Stimulated activated CD4-positive, alpha-beta T cell treated with anti-CD3 and anti-CD28 coated beads, Interleukin-15, amount 100 ng/mL, for 1 hour (primary cell): ENCODE data around the gene DAND5.
A peak's percentile ranks its signal among the peaks of the same experiment; 100 is the strongest.
"Not testable (repeated sequence)": the region's sequence is repeated elsewhere in the genome, so short reads cannot be mapped to it uniquely, and the experiment has no call there.

ENCODE experiments used
- DNase-seq, 2 donors: peaks; one replicate each; pipeline ENCODE4 v3.0.0-alpha.2; 2020; ENCODE audit warnings: low read depth in 1 of 2, low spot score in 1 of 2

DAND5 gene

DNA sequence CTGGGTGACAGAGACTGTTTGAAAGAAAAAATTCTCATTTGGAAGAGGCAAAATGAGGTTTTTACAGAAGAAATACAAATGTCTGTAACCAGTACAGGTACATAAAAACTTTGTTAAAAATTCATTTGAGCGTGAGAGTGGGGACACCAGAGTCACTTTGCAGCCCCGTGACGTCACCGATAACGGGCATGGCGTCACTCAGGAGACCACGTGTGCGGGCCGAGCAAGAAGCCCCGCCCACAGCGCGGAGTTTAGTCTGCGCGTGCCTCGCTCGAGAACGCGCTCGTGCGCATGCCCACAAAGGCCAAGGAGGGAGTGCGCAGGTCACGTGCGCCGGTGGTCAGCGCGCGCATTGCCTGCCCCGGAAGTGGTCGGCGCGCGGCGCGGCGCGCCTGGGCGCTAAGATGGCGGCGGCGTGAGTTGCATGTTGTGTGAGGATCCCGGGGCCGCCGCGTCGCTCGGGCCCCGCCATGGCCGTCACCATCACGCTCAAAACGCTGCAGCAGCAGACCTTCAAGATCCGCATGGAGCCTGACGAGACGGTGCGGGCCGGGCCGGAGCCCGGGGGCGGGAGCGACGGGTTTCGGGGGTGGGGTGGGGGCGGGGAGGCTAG lies 23.8 kb upstream of the DAND5 start, which contains the start of gene RAD23A:
Gene RAD23A (plus strand): TSS at position 384 of the 613 bp plus-strand sequence. CDS start 87 bp downstream, at position 471.
- DNase-seq, result peak; percentile 95 to 98

DNA sequence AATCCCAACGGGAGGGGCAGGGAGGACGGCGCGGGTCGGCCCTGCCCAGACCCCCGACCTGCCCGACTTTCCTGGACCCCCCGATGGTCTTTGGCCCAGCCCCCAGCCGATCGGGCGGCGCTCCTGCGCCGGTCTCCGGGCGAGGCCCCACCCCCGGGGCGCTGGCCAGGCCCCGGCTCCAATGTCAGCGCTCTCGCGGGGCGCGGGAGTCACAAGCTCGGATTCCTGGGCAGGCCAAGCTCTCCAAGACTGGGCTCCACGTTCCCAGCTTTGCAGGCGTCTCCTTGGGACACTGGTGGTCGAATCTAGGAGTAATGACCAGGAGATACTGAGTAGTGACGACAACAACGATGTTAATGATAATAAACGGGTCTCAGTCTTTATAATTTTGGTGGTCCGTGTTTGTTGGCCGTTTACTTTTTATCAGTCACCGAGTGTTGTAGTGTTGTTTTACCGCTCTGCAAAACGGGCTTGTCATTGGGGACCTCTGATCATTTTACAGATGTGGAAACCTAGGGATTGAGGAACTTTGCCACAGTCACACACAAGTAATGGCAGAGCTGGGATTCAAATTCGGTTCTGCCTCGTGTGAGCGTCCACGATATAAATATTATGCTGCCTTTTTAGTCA lies 23.2 kb upstream of the DAND5 start:
- peak; percentile 20 to 42 for DNase-seq

DNA sequence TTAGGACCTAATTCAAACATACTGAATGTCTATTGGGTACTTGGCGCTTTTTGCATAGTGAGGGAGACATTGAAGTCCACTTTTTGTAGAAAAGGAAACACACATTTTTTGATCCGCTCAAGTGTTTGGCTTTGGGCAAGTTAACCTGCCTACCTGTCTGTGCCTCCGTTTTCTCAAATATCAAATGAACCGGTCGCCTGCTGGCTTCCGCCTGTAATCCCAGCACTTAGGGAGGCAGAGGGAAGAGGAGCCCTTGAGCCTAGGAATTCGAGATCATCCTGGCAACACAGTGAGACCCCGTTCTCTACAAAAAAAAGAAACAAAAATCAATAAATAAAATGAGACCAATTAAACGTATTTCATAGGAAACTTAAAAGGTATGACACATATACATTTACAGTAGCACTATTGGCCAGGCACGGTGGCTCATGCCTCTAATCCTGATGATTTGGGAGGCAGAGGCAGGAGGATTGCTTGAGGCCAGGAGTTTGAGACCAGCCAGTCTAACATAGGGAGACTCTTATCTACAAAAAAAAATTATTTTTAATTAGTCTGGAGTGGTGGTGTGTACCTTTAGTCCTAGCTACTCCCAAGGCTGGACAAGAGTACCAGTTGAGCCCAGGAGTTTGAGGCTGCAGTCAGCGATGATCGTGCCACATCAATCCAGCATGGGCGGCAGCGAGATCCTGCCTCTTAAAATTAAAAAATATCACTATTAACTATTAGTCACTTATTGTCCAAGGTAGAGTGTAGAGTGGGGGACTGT lies 22.5 kb upstream of the DAND5 start:
- no peak for DNase-seq

DNA sequence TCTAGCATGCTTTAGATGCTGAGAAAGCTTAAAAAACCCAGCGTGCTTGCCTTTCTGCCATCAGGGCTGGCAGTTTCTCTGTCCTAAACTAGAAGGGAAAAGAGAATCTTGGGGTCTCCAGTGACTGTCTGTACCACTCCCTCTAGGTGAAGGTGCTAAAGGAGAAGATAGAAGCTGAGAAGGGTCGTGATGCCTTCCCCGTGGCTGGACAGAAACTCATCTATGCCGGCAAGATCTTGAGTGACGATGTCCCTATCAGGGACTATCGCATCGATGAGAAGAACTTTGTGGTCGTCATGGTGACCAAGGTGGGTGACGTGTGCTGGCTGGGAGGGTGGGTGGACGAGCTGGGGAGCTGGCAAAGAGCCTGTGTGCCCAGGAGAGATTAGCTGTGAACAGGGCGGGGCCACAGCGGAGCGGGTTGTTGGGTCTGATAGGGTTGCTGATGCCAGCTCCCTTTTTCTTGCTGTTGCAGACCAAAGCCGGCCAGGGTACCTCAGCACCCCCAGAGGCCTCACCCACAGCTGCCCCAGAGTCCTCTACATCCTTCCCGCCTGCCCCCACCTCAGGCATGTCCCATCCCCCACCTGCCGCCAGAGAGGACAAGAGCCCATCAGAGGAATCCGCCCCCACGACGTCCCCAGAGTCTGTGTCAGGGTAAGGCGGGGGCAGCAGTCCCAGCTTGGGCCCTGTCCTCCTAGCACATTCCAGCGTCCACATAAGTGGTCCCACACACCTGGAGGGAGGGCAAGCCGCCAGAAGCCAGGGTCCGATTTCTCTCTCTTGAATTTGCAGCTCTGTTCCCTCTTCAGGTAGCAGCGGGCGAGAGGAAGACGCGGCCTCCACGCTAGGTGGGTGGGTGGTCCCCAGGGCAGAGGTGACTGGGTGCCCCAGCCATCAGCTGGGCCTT lies 21.4 kb upstream of the DAND5 start:
- DNase-seq, result no peak

DNA sequence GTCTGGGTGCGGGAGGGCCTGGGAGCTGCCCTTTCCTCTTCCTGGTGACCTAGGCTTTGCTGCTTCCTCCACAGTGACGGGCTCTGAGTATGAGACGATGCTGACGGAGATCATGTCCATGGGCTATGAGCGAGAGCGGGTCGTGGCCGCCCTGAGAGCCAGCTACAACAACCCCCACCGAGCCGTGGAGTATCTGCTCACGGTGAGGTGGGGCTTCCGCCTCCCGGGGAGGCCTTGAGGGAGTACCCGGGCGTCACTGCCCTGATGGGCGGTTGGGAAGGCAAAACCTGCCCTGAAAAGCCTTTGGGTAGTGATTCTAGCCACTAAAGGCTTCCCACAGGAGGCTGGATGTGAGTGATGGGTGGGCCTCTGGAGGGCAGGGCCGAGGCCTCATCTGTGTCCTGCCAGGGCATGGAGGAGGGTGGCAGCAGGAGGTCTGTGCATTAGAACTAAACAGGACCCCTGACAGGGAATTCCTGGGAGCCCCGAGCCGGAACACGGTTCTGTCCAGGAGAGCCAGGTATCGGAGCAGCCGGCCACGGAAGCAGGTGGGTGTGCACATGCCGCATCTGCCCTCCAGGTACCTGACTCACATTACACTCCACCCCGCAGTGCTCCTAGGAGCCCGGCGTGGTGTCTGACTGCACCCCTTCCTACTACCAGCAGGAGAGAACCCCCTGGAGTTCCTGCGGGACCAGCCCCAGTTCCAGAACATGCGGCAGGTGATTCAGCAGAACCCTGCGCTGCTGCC lies 20.6 kb upstream of the DAND5 start:
- DNase-seq, result no peak

DNA sequence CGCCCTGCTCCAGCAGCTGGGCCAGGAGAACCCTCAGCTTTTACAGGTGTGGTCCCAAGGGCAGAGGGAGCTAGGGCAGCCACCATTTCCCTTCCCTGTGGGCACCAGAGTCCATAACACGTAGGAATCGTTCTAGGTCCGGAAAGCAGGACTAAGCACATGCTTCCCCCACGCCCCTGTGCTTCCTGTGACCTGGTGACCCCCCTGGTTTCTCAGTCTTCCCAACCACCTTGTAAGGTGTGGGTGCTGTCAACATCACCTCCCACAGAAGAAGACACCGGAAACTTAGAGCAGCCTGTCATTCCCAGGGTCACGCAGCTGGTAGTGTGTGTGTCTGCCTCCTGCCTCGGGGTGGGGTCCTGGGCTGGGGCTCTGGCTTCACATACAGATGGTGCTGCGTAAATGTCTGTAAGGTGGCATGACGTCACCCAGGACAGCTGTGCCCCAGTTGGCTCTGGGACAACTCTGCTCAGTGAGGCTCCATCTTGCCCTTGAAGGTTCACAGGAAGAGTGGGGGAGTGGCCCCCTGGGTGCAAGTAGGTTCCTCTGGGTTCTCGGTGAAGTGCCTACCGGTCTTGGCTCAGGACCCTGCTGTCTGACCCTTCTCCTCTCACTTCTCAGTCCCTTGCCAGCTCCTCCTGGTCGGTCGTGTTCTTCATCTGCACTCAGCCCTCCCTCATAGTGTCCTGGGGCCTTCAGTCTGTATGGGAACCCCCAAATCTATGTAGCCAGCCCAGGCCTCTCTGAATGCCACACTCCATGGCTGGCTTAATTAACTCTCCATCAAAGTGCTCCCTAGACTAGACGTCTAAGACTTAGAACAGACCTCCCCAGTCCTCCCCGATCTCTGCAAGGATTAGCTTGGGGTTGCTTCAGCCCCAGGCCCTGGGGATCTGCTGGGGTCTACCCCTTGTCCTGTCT lies 19.8 kb upstream of the DAND5 start:
- DNase-seq, result no peak

DNA sequence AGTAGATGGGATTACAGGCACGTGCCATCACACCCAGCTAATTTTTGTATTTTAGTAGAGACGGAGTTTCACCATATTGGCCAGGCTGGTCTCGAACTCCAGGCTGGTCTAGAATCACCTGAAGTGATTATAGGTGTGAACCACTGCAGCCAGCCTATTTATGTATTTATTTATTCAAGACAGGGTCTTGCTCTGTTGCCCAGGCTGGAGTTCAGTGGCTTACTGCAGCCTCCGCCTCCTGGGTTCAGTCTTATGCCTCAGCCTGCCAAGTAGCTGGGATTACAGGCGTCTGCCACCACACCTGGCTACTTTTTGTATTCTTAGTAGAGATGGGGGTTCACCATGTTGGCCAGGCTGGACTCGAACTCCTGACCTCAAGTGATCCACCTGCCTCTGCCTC lies 17.3 kb upstream of the DAND5 start:
- DNase-seq, result not testable (repeated sequence)

DNA sequence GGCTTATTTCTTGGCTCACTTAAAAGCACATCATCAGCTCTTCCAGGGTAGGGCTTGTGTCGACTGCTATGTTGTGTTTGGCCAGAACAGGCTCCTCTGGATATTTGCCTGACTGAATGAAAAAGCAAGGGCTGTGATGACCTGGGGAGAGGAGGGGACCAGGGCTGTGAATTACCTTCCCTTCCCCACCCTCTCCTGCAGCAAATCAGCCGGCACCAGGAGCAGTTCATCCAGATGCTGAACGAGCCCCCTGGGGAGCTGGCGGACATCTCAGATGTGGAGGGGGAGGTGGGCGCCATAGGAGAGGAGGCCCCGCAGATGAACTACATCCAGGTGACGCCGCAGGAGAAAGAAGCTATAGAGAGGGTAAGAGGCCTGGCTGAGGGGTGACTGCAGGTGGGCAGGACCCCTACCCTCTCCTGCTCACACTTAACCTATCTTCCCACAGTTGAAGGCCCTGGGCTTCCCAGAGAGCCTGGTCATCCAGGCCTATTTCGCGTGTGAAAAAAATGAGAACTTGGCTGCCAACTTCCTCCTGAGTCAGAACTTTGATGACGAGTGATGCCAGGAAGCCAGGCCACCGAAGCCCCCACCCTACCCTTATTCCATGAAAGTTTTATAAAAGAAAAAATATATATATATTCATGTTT lies 16.8 kb upstream of the DAND5 start:
- no peak for DNase-seq

DNA sequence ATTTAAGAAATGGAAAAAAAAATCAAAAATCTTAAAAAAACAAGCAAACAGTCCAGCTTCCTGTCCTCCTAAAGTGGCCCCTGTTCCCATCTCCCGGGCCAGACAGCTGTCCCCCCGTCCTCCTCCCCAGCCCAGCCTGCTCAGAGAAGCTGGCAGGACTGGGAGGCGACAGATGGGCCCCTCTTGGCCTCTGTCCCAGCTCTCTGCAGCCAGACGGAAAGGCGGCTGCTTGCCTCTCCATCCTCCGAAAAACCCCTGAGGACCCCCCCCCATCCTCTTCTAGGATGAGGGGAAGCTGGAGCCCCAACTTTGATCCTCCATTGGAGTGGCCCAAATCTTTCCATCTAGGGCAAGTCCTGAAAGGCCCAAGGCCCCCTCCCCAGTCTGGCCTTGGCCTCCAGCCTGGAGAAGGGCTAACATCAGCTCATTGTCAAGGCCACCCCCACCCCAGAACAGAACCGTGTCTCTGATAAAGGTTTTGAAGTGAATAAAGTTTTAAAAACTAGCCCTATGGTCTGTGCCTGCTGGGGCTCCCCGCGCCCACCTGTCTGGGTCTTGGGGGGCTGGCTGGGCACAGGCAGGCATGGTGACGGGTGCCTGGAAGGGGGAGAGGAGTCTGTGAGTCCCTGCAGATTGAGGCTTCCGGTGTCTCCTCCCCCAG lies 16.1 kb upstream of the DAND5 start:
- no peak for DNase-seq

DNA sequence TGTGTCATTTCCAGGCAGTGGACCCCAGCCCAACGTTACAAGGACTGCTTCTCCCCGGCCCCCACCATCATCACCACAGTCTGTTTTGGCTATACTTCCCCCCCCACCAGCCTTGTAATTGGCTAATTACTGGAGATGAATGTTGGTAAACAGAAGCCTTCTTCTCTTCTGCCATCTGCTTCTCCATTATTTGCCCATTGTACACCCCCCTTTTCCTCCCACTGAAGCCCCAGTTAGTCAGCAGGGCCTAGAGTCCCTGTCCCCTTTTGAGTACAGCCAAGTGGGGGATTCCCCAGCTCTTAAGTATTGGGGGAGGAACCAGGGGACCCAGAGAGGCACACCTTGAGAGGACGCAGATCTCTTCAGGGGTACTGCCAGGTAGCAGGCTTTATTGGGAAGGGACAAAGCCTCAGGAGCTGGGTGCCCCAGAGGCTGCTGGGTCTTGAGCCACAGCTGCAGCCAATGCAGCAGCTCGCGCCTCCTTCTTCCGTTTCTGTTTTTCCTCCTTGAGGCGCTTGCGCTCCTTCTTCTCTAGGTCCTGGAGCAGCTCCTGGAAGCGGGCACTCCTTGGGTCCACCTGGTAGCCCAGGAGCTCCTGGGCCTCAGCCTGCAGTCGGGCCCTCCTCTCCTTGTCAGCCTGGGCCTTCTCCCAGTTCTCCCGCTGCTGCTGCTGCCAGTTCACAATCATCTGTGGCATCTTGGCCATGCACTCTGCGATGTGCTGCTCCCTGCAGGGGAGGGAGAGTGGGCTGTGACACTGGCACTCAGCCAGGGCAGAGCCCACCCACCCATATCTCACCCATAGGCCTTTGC lies 15.4 kb upstream of the DAND5 start:
- DNase-seq, result no peak

DNA sequence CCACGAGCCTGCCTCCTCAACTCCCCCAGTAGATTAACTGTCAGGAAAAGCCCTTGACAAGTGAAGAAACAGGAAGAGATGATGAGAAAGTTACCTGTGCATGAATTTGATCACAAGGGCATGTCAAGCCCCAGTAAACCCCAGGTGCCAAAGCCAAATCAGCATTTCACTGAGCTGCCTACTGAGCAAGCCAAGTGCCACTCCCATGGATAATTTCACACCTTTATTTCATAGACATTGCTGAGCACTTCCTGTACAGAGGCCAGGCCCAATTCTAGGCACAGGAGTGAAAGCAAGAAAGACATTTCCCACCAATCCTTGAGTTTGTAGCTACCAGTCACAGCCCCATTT lies 14.8 kb upstream of the DAND5 start:
- no peak for DNase-seq

DNA sequence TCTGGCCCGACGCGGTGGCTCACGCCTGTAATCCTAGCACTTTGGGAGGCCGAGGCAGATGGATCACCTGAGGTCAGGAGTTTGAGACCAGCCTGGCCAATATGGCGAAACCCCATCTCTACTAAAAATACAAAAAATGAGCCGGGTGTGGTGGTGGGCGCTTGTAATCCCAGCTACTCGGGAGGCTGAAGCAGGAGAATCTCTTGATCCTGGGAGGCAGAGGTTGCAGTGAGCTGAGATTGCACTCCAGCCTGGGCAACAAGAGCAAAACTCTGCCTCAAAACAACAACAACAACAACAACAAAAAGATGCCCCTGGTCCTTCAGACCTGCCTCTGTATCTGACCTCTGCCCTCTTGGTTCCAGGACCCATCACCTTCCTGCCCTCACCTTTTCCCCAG lies 13.8 kb upstream of the DAND5 start:
- DNase-seq, result not testable (repeated sequence)

DNA sequence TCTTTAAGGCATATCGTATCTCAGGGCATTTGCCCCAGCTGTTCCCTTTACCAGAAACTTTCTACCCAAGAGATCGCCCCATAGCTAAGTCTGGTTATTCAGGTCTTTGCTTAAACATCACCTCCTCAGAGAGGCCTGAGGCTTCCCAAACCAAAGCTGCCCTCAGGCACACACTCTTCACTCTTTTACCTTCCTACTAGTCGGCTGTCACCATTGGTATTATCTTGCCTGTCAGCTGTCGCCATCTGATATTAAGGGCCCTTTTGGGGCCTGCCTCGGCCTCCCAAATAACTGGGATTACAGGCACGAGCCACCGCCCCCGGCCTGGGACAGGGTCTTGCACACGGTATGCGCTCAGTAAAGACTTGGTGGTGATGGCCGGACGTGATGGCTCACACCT lies 13.4 kb upstream of the DAND5 start:
- DNase-seq, result no peak

DNA sequence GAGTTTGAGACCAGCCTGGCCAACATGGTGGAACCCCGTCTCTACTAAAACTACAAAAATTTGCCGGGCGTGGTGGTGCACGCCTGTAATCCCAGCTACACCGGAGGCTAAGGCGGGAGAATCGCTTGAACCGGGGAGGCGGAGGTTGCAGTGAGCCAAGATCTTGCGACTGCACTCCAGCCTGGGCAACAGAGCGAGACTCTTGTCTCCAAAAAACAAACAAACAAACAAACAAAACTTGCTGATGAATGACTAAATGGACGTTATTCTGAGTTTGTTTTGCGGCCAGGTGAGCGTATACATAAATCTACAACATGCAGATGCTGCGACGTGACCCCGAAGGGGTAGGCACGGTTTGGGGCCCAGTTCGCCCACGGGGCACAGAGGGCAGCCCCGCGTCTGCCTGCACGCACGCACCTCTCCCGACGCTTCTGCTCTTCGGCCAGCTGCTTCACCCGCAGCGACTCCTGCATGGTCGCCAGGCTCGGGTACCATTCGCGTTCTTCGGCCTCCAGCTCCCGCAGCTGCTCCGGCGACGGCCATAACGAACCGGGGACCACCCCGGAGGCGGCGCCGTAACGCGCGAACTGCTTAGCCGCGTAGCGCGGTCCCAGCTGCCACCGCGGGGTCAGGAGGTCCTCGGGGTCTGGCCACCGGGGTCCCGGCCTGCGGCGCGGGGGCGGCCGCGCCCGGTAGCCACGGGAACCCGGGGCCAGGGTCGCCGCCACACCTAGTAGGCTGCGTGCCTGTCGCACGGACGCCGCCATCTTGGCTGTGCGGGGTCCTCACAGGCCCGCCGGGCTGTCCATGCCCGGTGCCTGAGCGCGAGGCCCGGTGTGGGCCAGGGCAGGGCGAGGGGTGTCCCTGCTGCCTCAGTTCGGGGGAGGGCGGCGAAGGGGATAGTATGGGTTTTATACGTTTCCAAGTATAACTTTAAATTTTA lies 12.7 kb upstream of the DAND5 start, which contains the start of gene GADD45GIP1:
Gene GADD45GIP1 (minus strand): TSS at position 778 of the 943 bp plus-strand sequence. CDS start 11 bp downstream, at position 767.
- DNase-seq, result peak; percentile 68 to 83

DNA sequence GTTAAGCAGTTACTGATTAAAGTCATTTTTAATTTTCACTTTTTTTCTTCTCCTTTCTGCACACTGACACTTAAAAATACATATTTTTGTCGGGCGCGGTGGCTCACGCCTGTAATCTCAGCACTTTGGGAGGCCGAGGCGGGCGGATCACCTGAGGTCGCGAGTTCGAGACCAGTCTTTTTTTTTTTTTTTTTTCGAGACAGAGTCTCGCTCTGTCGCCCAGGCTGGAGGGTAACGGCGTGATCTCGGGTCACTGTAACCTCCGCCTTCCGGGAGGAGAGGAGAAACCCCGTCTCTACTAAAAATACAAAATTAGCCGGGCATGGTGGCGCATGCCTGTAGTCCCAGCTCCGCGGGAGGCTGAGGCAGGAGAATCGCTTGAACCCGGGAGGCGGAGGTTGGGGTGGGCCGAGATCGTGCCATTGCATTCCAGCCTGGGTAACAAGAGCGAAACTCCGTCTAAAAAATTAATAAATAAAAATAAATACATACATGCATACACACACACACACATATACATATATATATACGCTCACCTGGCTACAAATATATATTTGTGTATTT lies 11.9 kb upstream of the DAND5 start:
- not testable (repeated sequence) for DNase-seq

DNA sequence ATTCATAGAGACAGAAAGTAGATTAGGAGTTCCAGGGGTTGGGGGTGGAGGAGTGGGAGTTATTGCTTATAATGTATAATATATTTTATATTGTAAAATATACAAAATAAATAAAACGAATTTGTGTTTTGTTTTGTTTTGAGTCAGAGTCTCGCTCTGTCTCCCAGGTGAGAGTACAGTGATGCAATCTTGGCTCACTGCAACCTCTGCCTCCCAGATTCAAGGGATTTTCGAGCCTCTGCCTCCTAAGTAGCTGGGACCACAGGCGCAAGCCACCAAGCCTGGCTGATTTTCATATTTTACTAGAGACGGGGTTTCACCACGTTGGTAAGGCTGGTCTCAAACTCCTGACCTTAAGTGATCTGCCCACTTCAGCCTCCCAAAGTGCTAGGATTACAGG lies 9.9 kb upstream of the DAND5 start:
- DNase-seq, result no peak
